HCT116 (cell line): Measurements from ENCODE around the gene HPS5. TPM values are rescaled to one million over a fixed set of nuclear protein-coding genes. Genes with fewer than 3 reads are reported as not detected.

Source experiments
- ATAC-seq: fragments of 200-7000 bp; cut with Tn5 transposase; 2 replicates; pipeline ENCODE4 v1.9.1; 2020; ENCODE audit warnings: mild to moderate bottlenecking, moderate library complexity
- BruUV-seq: library from RNA; stranded (reverse); fragments of 400-500 nt; replicated peaks from 2 replicates; lab custom pipeline; 2021; lab: Mats Ljungman, UMichigan
- CTCF ChIA-PET: fragments of 300-600 bp; sonication (Branson Sonifier 250); formaldehyde crosslinking; loops from one replicate; lab custom pipeline; 2021; ENCODE audit warnings: antibody characterized with exemption; lab: Charles Lee
- POLR2A ChIA-PET: fragments of 300-600, 350-600 bp; sonication (Branson Sonifier 250); formaldehyde crosslinking; loops from one replicate; lab custom pipeline; 2021; ENCODE audit warnings: antibody characterized with exemption; lab: Charles Lee
- RAD21 ChIA-PET, 2 experiments: fragments of 300-600 bp; sonication (Branson Sonifier 250); formaldehyde crosslinking; loops; one replicate each; lab custom pipeline; 2023; ENCODE audit warnings: low total read pairs in 2 of 2; ENCODE audit not compliant: uncharacterized antibody in 2 of 2, unreplicated experiment in 2 of 2, low non-redundant PET in 1 of 2; lab: Charles Lee
- DNase-seq: peaks from one replicate; pipeline ENCODE4 v3.0.0-alpha.2; 2010; ENCODE audit warnings: low read depth, low spot score
- H2AFZ ChIP-seq: fragments of 200-600 bp; shearing (Covaris generic), sonication (generic); 2 replicates; pipeline ENCODE4 v1.6.1; 2017; ENCODE audit warnings: low read depth, mixed run types, mixed read lengths, antibody characterized with exemption, low read length; ENCODE audit not compliant: poor library complexity, severe bottlenecking
- H3K27ac ChIP-seq: 2 replicates; pipeline ENCODE4 v1.5.1; 2012; ENCODE audit warnings: low read depth, low read length
- H3K27me3 ChIP-seq: fragments of 200-600 bp; sonication (generic); 2 replicates; pipeline ENCODE4 v1.6.1; 2016; ENCODE audit warnings: mixed run types, low read length, mixed read lengths; ENCODE audit not compliant: insufficient read depth
- H3K36me3 ChIP-seq, 2 experiments: fragments of 200-500 bp in 1 of 2; fragments of 200-600 bp in 1 of 2; sonication (Bioruptor generic) in 1 of 2; sonication (generic) in 1 of 2; 2 replicates each; pipeline versions ENCODE4 v1.5.1 to v1.6.1; 2014 to 2016; ENCODE audit warnings: low read length in 2 of 2, inconsistent platforms in 1 of 2, mixed read lengths in 1 of 2, mixed run types in 1 of 2; ENCODE audit not compliant: insufficient read depth in 2 of 2, control insufficient read depth in 1 of 2
- H3K4me1 ChIP-seq, 2 experiments: fragments of 200-600 bp in 1 of 2; sonication (generic) in 1 of 2; 2 replicates each; pipeline versions ENCODE4 v1.5.1 to v1.6.1; 2012 to 2017; ENCODE audit warnings: low read length in 2 of 2, inconsistent platforms in 1 of 2, mild to moderate bottlenecking in 1 of 2, mixed read lengths in 1 of 2, mixed run types in 1 of 2, moderate library complexity in 1 of 2; ENCODE audit not compliant: insufficient read depth in 2 of 2, control insufficient read depth in 1 of 2
- H3K4me2 ChIP-seq: fragments of 200-600 bp; sonication (generic); 2 replicates; pipeline ENCODE4 v1.6.1; 2017; ENCODE audit warnings: mixed run types, low read length, mixed read lengths
- H3K4me3 ChIP-seq, 2 experiments: fragments of 200-600 bp in 1 of 2; sonication (generic) in 1 of 2; replicated peaks in 1 of 2; 2 replicates each; pipeline ENCODE4 v1.5.1; 2011 to 2016; ENCODE audit warnings: low read length in 2 of 2, control low read depth in 1 of 2, low read depth in 1 of 2, mild to moderate bottlenecking in 1 of 2, mixed read lengths in 1 of 2, mixed run types in 1 of 2
- H3K79me2 ChIP-seq: fragments of 200-600 bp; sonication (generic); 2 replicates; pipeline ENCODE4 v1.6.1; 2017; ENCODE audit warnings: mild to moderate bottlenecking, mixed run types, low read length, moderate library complexity, mixed read lengths; ENCODE audit not compliant: insufficient read depth
- H3K9ac ChIP-seq: fragments of 200-600 bp; sonication (generic); 2 replicates; pipeline ENCODE4 v1.6.1; 2016; ENCODE audit warnings: low read length, mixed read lengths
- H3K9me2 ChIP-seq: fragments of 200-600 bp; sonication (generic), shearing (Covaris generic); 2 replicates; pipeline ENCODE4 v1.6.1; 2017; ENCODE audit warnings: mixed run types, mild to moderate bottlenecking, moderate library complexity; ENCODE audit not compliant: insufficient read depth
- H3K9me3 ChIP-seq, 2 experiments: fragments of 200-500 bp in 1 of 2; fragments of 200-600 bp in 1 of 2; sonication (Bioruptor generic) in 1 of 2; sonication (generic) in 1 of 2; 2 replicates each; pipeline ENCODE4 v1.6.1; 2014 to 2017; ENCODE audit warnings: low read length in 2 of 2, mixed read lengths in 2 of 2, inconsistent platforms in 1 of 2, low read depth in 1 of 2, mild to moderate bottlenecking in 1 of 2, mixed run types in 1 of 2, moderate library complexity in 1 of 2; ENCODE audit not compliant: control insufficient read depth in 1 of 2, insufficient read depth in 1 of 2
- H4K20me1 ChIP-seq: fragments of 200-600 bp; sonication (generic), shearing (Covaris generic); 2 replicates; pipeline ENCODE4 v1.6.1; 2017; ENCODE audit warnings: mixed run types, mild to moderate bottlenecking, moderate library complexity; ENCODE audit not compliant: insufficient read depth
- CBX3 ChIP-seq: IDR thresholded peaks from 2 replicates; pipeline ENCODE4 v1.6.1; 2012; ENCODE audit warnings: low read depth
- EZH2phosphoT487 ChIP-seq: fragments of 200-600 bp; IDR thresholded peaks from 2 replicates; pipeline ENCODE4 v1.6.1; 2018; ENCODE audit warnings: antibody characterized with exemption, borderline replicate concordance
- FOSL1 ChIP-seq: IDR thresholded peaks from 2 replicates; pipeline ENCODE4 v1.6.1; 2012; ENCODE audit warnings: low read depth
- POLR2AphosphoS5 ChIP-seq: IDR thresholded peaks from 2 replicates; pipeline ENCODE4 v1.6.1; 2011; ENCODE audit warnings: mild to moderate bottlenecking, low read depth, low read length, moderate library complexity
- RAD21 ChIP-seq: IDR thresholded peaks from 2 replicates; pipeline ENCODE4 v1.6.1; 2012; ENCODE audit warnings: low read depth, mild to moderate bottlenecking
- REST ChIP-seq: IDR thresholded peaks from 2 replicates; pipeline ENCODE4 v1.6.1; 2012; ENCODE audit warnings: low read depth
- SRF ChIP-seq: IDR thresholded peaks from 2 replicates; pipeline ENCODE4 v1.6.1; 2012; ENCODE audit warnings: low read depth
- YY1 ChIP-seq: IDR thresholded peaks from 2 replicates; pipeline ENCODE4 v1.6.1; 2011; ENCODE audit warnings: low read length, low read depth, moderate library complexity, mild to moderate bottlenecking; ENCODE audit not compliant: insufficient replicate concordance; ENCODE audit errors: extremely low read depth
- ZNF274 ChIP-seq: fragments of 200-500 bp; sonication (Bioruptor generic); IDR thresholded peaks from 2 replicates; pipeline ENCODE4 v1.6.1; 2014; ENCODE audit warnings: mild to moderate bottlenecking, low read depth, low read length, inconsistent platforms
- intact Hi-C: fragments of 100-400 bp; cut with micrococcal nuclease; formaldehyde crosslinking; loops from 2 replicates; pipeline ENCODE4 v1.10.0; 2022
- total RNA-seq: library from RNA; stranded (reverse); gene quantifications from one replicate; pipeline ENCODE4 v1.2.1, GENCODE V29; 2021; ENCODE audit not compliant: unreplicated experiment
- TF ChIP-seq, protein P1 (sequence below): IDR thresholded peaks from 2 replicates; pipeline ENCODE4 v1.6.1; 2012
- TF ChIP-seq, protein P2 (sequence below): IDR thresholded peaks from 2 replicates; pipeline ENCODE4 v1.6.1; 2011; ENCODE audit warnings: mild to moderate bottlenecking, low read length, moderate library complexity; ENCODE audit not compliant: insufficient replicate concordance; ENCODE audit errors: extremely low read depth

The HPS5 gene
- total RNA-seq, 1 experiment from 2014 or later: 19.6 TPM

GRCh38 chr11:18239655-18240054 lies 82.3 kb downstream of the HPS5 start:
- DNase-seq (no peak), ATAC-seq (no peak)
- H3K79me2 ChIP-seq: no peaks in the 10 kb centered on the region
- no peak overlapping the region for H3K4me2 ChIP-seq
- TF ChIP-seq, protein P1, sequence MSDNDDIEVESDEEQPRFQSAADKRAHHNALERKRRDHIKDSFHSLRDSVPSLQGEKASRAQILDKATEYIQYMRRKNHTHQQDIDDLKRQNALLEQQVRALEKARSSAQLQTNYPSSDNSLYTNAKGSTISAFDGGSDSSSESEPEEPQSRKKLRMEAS: no peak
- TF ChIP-seq SRF (no peak), ZNF274 (no peak), EZH2phosphoT487 (no peak), YY1 (no peak), REST (no peak), RAD21 (no peak), POLR2AphosphoS5 (no peak), CBX3 (no peak), FOSL1 (no peak)
- TF ChIP-seq, protein P2, sequence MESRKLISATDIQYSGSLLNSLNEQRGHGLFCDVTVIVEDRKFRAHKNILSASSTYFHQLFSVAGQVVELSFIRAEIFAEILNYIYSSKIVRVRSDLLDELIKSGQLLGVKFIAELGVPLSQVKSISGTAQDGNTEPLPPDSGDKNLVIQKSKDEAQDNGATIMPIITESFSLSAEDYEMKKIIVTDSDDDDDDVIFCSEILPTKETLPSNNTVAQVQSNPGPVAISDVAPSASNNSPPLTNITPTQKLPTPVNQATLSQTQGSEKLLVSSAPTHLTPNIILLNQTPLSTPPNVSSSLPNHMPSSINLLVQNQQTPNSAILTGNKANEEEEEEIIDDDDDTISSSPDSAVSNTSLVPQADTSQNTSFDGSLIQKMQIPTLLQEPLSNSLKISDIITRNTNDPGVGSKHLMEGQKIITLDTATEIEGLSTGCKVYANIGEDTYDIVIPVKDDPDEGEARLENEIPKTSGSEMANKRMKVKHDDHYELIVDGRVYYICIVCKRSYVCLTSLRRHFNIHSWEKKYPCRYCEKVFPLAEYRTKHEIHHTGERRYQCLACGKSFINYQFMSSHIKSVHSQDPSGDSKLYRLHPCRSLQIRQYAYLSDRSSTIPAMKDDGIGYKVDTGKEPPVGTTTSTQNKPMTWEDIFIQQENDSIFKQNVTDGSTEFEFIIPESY: no peak
- ChIA-PET POLR2A (no interaction called here), CTCF (interaction anchor here (1.0 kb wide), 1 partner anchor 133 kb away, joined by 3 read pairs; the partner anchor contains the start of gene SAAL1), RAD21 (no interaction called here)
- H3K4me1 ChIP-seq: no peaks in the 10 kb centered on the region
- H3K27me3 ChIP-seq: peaks cover 20% of the 10 kb centered on the region
- H3K36me3 ChIP-seq: no peaks in the 10 kb centered on the region
- no peaks in the 10 kb centered on the region for H3K9me2 ChIP-seq
- H2AFZ ChIP-seq: no peak overlapping the region
- H3K9me3 ChIP-seq: no peaks in the 10 kb centered on the region
- no peaks in the 10 kb centered on the region for H4K20me1 ChIP-seq
- H3K27ac ChIP-seq: no peak overlapping the region
- no peak overlapping the region for H3K9ac ChIP-seq
- H3K4me3 ChIP-seq: no peak overlapping the region
- BruUV-seq: no TSS peak
- intact Hi-C loops: no loop called here
